ENCODE results near the gene GZF1.
"Not testable (repeated sequence)": the region's sequence is repeated elsewhere in the genome, so short reads cannot be mapped to it uniquely, and the experiment has no call there.

GZF1 gene

GRCh38 chr20:23344336-23344735, 17.6 kb upstream of the GZF1 start:
- TF ChIP-seq CTCF (IDR thresholded peaks at IDR 0.05; ENCODE audit: low read depth, low read length): no peak
- no peak for DNase-seq (ENCODE audit: extremely low read depth, low read depth)

GRCh38 chr20:23346002-23346401, 16.0 kb upstream of the GZF1 start:
- no peak for DNase-seq (ENCODE audit: extremely low read depth, low read depth)
- TF ChIP-seq CTCF (IDR thresholded peaks at IDR 0.05; ENCODE audit: low read depth, low read length): no peak

- no peak for TF ChIP-seq CTCF (IDR thresholded peaks at IDR 0.05; ENCODE audit: low read depth, low read length)
- no peak for DNase-seq (ENCODE audit: extremely low read depth, low read depth)
Observed at GRCh38 chr20:23347791-23348190, 14.2 kb upstream of the GZF1 start.

- DNase-seq (ENCODE audit: extremely low read depth, low read depth): not testable (repeated sequence)
Observed at GRCh38 chr20:23348510-23348909, 13.5 kb upstream of the GZF1 start.

- TF ChIP-seq CTCF (IDR thresholded peaks at IDR 0.05; ENCODE audit: low read depth, low read length): peak; percentile 46
- DNase-seq (ENCODE audit: extremely low read depth, low read depth): no peak
Observed at GRCh38 chr20:23349338-23350195, 12.4 kb upstream of the GZF1 start.

- TF ChIP-seq CTCF (IDR thresholded peaks at IDR 0.05; ENCODE audit: low read depth, low read length): no peak
- DNase-seq (ENCODE audit: extremely low read depth, low read depth): peak; percentile 96
Observed at GRCh38 chr20:23350196-23350903, 11.6 kb upstream of the GZF1 start, which contains the start of gene NXT1. Gene NXT1 (plus strand): TSS chr20:23350791. CDS start chr20:23354042, 3,251 bp downstream.

GRCh38 chr20:23350904-23351838, 10.8 kb upstream of the GZF1 start:
- TF ChIP-seq CTCF (IDR thresholded peaks at IDR 0.05; ENCODE audit: low read depth, low read length): no peak
- no peak for DNase-seq (ENCODE audit: extremely low read depth, low read depth)
